Neural progenitor cell (in vitro differentiated cells): Measurements from ENCODE around the gene TC2N.

Experiments used
- CTCF ChIP-seq: fragments of 200-600 bp; sonication (generic); IDR thresholded peaks from 2 replicates; pipeline ENCODE4 v1.5.1; 2017; ENCODE audit warnings: antibody characterized with exemption, mild to moderate bottlenecking
- EZH2 ChIP-seq: fragments of 200-600 bp; sonication (generic); IDR thresholded peaks from 2 replicates; pipeline ENCODE4 v1.6.1; 2017; ENCODE audit warnings: antibody characterized with exemption, mild to moderate bottlenecking, moderate library complexity
- EZH2phosphoT487 ChIP-seq: fragments of 200-600 bp; sonication (generic); IDR thresholded peaks from 2 replicates; pipeline ENCODE4 v1.6.1; 2017; ENCODE audit warnings: antibody characterized with exemption

GRCh38 chr14:91912035-91912434 lies 44.7 kb upstream of the TC2N start:
- no peak for TF ChIP-seq CTCF
- no peak for TF ChIP-seq EZH2phosphoT487
- no peak for TF ChIP-seq EZH2
